GM19467 (cell line): ENCODE data around the gene MED8.
A peak's percentile ranks its signal among the peaks of the same experiment; 100 is the strongest.

Experiments used
- ATAC-seq: cut with Tn5 transposase; IDR thresholded peaks from one replicate; pipeline ENCODE4 v1.9.1; 2021; ENCODE audit warnings: mild to moderate bottlenecking, moderate library complexity; ENCODE audit not compliant: unreplicated experiment

The MED8 gene

GRCh38 chr1:43389326-43390313 is at the start of gene MED8, which contains the start of gene SZT2:
MED8 (minus strand) TSS chr1:43389800; CDS start chr1:43389764, 36 bp downstream.
SZT2 (plus strand) TSS chr1:43389899; CDS start chr1:43389969, 70 bp downstream.
- ATAC-seq = peak; percentile 76

DNA sequence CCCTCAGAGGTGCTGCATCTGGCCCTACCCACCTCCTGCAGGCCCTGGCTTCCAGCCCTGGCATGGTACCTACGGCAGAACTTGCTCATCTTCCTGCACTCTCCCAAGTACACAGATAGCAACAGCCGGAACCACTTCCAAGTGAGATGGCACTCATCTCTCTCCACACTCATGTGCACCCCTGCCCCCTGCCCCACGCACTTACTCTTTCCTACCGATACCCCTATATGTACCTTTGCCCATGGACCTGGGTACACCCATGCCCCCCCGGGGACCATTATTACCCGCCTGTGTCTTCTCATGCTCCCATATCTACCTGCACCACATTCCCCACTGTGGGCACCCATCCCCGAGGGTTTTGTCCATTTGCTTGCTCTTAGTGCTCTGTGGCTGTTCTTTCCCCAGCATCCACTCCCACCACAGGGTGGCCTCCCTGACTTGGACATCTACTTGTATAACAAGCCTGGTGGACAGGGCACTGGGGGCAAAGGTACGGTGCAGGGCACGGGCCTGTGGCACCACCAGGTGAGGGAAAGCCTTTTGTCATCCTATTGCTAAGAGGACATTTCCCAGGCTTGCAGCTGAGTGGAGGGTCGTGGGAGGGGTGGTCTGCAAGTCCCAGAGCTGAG is 49.5 kb upstream of the MED8 start:
- ATAC-seq = no peak

DNA sequence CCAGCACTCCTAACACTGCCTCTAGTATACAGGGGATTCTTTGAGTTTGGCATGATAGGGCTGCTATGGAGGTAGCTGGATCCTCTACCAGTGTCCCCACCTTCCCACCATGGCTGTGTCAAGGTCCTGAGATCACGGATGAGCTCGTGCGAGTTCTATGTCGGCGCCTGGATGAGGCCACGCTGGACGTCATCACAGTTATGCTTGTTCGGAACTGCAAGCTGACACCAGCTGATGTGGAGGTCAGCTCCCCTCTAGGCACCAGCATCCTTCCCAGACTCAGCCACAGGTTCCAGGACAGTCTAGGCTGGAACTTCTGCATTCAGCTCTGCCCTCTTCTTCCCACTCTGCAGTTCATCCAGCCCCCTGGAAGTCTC is 49.0 kb upstream of the MED8 start:
- ATAC-seq = no peak

DNA sequence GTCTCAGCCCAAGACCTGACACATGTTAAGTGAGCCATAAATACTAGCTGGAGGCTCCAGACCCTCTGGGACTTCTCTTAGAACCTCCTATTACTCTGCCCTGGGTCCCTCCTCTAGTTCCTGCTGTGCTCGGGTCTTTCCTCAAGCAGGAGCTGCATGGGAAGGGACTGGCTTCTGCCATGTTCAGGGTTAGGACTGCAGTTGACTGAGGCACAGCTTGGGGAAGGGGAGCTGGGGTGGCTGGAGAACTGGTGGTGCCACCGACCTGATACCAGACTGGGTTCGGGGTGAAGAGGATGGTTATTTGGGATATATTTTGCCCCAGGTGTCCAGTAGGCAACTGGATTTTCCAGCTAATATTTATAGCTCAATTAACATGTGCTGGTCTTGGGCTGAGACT is 48.4 kb upstream of the MED8 start:
- no peak for ATAC-seq

- ATAC-seq = no peak
Observed at GRCh38 chr1:43437031-43437973, 47.7 kb upstream of the MED8 start.

DNA sequence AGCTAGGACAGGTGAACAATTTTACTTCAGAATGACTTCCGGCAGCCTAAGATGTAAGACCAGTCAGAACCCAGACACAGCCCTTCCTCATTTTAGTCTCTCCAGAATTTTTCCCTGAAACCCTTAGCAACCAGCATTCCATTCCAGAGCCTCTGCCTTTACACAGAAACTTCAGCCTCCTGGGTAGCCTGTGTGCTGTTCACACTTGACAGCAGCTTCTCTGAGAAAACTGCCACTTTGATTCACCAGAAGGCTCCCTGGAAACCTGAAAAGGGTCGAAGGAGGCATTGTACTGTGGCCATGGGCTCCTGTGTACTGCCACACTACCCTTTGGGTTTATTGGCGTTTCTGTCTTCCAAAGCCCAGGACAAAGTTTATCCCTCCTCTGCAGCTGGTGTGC is 46.8 kb upstream of the MED8 start:
- no peak for ATAC-seq

DNA sequence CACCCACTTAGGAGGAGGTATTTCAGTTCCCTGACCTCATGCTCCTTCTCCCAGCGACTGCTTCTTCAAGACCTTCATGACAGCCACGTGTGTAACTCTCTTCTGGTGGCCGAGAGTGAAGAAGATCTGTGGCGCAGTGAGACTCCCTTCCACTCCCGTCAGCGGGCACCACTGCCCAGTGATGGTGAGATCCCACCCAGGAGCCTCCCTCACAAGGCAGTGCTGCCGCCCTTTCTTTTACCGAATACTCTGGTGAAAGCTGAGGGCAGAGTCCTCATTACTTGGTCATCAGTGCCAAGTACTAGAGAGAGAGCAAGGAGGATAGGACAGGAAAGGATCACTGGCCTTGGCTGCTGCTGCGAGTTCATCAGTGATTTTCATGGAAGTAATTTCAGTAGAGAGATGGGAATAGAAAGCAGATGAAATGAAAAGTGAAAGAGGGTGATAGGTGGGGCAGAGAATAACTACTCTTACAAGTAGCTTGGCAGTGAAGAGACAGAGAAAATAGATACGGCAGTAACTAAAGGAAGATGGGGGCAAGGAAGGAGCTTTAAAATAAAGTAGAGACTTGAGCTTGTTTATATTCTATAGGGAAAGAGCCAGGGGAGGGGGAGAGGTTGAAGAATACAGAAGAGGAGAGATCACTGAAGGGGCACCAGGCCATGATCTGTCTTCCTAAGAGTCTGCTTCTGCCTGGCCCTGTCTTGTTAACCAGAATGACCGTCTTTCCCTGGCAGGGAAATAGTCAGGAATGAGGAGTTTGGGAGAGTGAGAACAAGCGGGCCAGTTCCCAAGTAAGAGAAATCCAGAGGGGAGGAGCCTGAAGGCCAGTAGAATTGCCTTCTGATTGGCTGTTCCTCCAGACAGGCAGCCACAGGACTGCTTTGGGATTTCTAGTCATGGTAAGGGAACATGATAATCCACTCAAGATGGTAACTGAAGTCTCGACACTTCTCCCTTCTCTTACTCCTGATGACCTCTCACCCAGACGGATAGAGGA is 45.8 kb upstream of the MED8 start:
- ATAC-seq = no peak

DNA sequence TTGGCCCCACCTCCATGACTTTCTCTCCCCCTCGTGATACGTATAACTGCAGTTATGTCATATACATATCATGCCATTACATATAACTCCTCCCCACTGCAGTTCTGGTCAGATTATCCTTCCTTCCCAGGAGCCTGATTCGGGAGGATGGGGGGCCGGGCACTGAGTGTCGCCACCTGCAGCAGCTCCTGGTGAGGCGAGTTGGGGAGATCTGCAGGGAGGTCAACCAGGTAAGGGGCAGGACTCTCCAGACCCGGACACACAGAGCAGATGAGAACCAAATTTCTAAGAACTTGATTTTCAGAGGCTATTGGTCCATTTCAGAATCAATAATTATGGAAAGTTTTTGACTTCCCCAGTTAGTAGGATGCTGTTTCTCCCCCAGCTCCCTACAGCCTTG is 44.7 kb upstream of the MED8 start:
- ATAC-seq = no peak

DNA sequence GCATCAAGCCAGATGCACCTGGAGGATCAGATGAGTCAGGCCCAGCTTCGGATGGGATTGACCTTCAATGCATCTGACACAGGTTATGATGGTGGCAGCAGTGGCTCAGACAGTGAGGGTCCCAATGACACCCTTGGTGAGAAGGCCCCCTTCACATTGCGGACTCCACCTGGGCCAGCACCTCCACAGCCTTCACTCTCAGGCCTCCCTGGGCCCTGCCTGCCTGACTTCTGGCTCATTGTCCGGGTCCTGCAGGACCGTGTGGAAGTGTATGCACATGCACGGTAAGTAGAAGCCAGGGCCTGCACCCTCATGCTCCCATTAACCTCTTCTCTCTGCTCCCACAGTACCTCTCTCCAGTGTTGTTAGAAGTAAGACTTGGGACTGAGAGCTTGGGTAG is 43.3 kb upstream of the MED8 start:
- ATAC-seq = no peak

- ATAC-seq = no peak
Observed at GRCh38 chr1:43432171-43432860, 42.7 kb upstream of the MED8 start.

- ATAC-seq = no peak
Observed at GRCh38 chr1:43431676-43432075, 42.1 kb upstream of the MED8 start.

DNA sequence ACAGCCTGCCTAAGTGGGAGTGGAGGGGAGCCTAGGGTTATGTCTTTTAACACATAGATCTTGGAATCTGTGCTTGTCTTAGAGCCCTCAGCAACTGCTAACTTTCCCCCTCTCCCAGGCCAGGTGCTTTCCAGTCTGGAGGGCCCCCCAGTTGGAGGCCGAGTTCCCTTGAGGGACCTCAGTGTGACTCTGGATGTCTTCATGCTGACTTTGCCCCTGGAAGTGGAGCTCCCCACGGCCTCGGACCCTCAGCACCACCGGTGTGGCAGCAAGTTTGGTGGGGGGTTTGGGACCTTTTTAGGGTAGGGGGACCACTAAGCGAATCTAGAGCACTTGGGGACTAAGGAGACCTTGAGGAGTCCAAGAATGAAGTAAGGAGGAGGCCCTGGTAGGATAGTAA is 41.2 kb upstream of the MED8 start:
- ATAC-seq = no peak

GRCh38 chr1:43427941-43428340 is 38.3 kb upstream of the MED8 start:
- no peak for ATAC-seq

GRCh38 chr1:43427524-43427923 is 37.9 kb upstream of the MED8 start:
- no peak for ATAC-seq

DNA sequence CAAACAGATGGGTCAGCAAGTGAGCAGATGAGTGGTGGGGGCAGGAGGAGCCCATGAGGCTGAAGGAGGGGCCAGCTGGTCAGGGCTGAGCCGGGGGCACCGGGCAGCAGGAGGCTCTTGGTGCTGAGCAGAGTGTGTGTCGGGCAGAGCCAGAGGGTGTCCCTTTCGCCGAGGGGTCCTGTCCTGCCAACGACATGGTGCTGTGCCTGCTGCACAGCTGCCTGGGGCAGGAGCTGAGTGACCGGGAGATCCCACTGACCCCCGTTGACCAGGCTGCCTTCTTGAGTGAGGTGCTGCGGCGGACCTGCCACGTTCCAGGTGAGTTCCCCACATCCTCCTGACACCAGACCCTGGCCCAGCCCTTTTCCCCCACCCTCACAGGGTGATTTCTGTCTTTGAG is 36.6 kb upstream of the MED8 start:
- ATAC-seq = no peak

- ATAC-seq = no peak
Observed at GRCh38 chr1:43425045-43425444, 35.4 kb upstream of the MED8 start.

DNA sequence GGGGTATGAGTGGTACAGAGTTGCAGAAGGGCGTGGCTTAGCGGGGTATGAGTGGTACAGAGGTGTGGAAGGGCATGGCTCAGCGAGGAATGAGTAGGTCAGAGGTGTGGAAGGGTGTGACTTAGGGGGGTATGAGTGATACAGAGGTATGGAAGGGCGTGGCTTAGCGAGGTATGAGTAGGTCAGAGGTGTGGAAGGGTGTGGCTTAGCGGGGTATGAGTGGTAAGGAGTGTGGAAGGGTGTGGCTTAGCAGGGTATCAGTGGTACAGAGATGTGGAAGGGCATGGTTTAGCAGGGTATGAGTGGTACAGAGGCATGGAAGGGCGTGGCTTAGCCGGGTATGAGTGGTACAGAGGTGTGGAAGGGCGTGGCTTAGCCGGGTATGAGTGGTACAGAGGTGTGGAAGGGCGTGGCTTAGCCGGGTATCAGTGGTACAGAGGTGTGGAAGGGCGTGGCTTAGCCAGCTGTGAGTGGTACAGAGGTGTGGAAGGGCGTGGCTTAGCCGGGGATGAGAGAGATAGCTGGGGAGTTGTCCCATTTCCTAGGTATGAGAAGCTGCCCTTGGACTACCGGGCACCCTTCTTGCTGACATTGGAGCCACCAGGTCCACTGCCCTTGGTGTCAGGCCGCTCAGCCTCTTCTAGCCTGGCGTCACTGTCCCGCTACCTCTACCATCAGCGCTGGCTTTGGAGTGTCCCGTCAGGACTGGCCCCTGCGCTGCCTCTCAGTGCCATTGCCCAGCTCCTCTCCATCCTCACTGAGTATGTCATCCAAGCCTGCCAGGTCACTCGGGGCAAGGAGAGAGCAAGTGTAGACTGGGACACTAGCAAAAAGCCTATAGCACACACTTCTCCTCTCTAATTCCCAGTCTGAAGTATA is 34.3 kb upstream of the MED8 start:
- ATAC-seq = no peak

DNA sequence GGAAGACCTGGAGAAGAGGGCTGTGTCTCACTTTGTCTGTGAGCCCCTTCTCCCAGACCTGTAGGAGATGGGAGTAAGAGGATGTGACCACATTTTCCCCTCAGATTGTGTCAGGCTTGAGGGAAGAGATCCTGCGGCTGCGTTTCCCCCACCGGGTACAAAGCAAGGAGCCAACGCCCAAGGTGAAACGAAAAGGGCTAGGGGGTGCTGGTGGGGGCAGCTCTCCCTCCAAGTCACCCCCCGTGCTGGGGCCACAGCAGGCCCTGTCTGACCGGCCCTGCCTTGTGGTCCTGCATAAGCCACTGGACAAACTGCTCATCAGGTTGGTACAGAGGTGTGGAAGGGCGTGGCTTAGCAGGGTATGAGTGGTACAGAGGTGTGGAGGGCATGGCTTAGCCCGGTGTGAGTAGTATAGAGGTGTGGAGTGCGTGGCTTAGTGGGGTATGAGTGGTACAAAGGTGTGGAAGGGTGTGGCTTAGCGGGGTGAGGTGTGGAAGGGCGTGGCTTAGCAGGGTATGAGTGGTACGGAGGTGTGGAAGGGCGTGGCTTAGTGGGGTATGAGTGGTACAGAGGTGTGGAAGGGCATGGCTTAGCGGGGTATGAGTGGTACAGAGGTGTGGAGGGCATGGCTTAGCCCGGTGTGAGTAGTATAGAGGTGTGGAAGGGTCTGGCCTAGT is 33.5 kb upstream of the MED8 start:
- no peak for ATAC-seq
